ENCODE data around the gene DNAAF5. TPM values are rescaled to one million over a fixed set of nuclear protein-coding genes. Genes with fewer than 3 reads are reported as not detected.

The DNAAF5 gene
- total and polyA plus RNA-seq, 9 of the 15 experiments (the other 6 are each of a cell fraction or from before 2014, with no cell fraction given) = 3.1 to 69.7 (median 19.1) TPM

- TF ChIP-seq HCFC1 (IDR thresholded peaks at IDR 0.05; ENCODE audit: low read depth, low read length) (no peak), MYC (IDR thresholded peaks at IDR 0.05; ENCODE audit: low read depth, low read length) (peak; percentile 60; the same call in 1 of the 2 replicates), MYC (CRISPR knock-in tag; IDR thresholded peaks at IDR 0.05; ENCODE audit: borderline replicate concordance, low read depth) (no peak), ZNF589 (CRISPR knock-in tag; IDR thresholded peaks at IDR 0.05; ENCODE audit: low read depth) (no peak), PHB2 (IDR thresholded peaks at IDR 0.05; ENCODE audit: low read depth) (no peak), DPF2 (IDR thresholded peaks at IDR 0.05) (no peak), SMC3 (conservative IDR thresholded peaks at IDR 0.05; ENCODE audit: insufficient read depth, low read depth, low read length) (no peak), SMARCE1 (IDR thresholded peaks at IDR 0.05) (no peak), PTBP1 (IDR thresholded peaks at IDR 0.05; ENCODE audit: low read depth, low read length) (no peak), DDX20 (tag; IDR thresholded peaks at IDR 0.05; ENCODE audit: low read depth) (no peak), NCOA4 (IDR thresholded peaks at IDR 0.05; ENCODE audit: partially characterized antibody) (no peak), ZNF707 (CRISPR knock-in tag; conservative IDR thresholded peaks at IDR 0.05) (no peak), ZBTB33 (CRISPR knock-in tag; IDR thresholded peaks at IDR 0.05) (peak; percentile 57; the same call in 1 of the 2 replicates)
Observed at GRCh38 chr7:757741-758163, 31.3 kb downstream of the DNAAF5 start (continued).

Measured in K562 (cell line).